Erythroblast (primary cell): Measurements from ENCODE around the gene TJAP1.

Experiments
- GATA1 ChIP-seq: IDR thresholded peaks from 2 replicates; pipeline ENCODE4 v1.6.1; 2011; ENCODE audit warnings: low read depth, mild to moderate bottlenecking, control low read depth, low read length, moderate library complexity
- POLR2A ChIP-seq: IDR thresholded peaks from 2 replicates; pipeline ENCODE4 v1.6.1; 2011; ENCODE audit warnings: mild to moderate bottlenecking, low read length

DNA sequence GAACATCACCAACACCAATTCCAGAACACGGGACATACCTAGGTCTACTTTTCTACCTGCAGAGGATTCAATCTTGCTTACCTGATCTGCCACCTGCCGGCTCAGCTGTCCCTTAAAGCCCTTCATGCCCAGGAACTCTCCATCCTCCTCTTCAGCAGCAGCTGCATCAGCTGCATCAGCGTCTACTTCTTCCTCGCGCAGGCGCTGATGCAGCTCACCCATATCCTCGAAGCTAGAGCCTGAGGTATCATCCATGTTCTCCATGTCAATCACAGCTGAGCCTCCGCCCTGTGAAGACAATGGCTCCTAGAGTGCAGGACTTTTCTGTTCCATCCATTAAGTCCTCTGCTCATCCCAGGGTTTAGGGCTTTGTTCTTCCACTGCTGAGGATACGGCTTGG, 38.4 kb downstream of the TJAP1 start:
- TF ChIP-seq POLR2A (no peak), GATA1 (no peak)
